PC-3 (cell line): ENCODE data around the gene SPSB1. TPM values are rescaled to one million over a fixed set of nuclear protein-coding genes. Genes with fewer than 3 reads are reported as not detected.

ENCODE experiments used
- ATAC-seq: fragments of 200-7000 bp; cut with Tn5 transposase; 2 replicates; pipeline ENCODE4 v1.9.1; 2020; ENCODE audit warnings: mild to moderate bottlenecking, moderate library complexity
- BruUV-seq: library from RNA; stranded (reverse); fragments of 400-500 nt; replicated peaks from 2 replicates; lab custom pipeline; 2021; lab: Mats Ljungman, UMichigan
- CTCF ChIA-PET: fragments of 300-600 bp; sonication (Branson Sonifier 250); formaldehyde crosslinking; loops from one replicate; lab custom pipeline; 2022; ENCODE audit warnings: antibody characterized with exemption; lab: Charles Lee
- POLR2A ChIA-PET: fragments of 300-600 bp; sonication (Branson Sonifier 250); formaldehyde crosslinking; loops from one replicate; lab custom pipeline; 2022; ENCODE audit warnings: antibody characterized with exemption; ENCODE audit not compliant: unreplicated experiment; lab: Charles Lee
- DNase-seq: peaks from one replicate; pipeline ENCODE4 v3.0.0-alpha.2; 2015
- H2AFZ ChIP-seq: fragments of 300-600 bp; sonication (generic); 2 replicates; pipeline ENCODE4 v1.6.0; 2016; ENCODE audit warnings: antibody characterized with exemption, low read length
- H3F3A ChIP-seq: fragments of 300-600 bp; sonication (generic); one replicate; pipeline ENCODE4 v1.6.0; 2017; ENCODE audit warnings: antibody characterized with exemption, low read length, control low read depth, mild to moderate bottlenecking; ENCODE audit not compliant: unreplicated experiment
- H3K27ac ChIP-seq: fragments of 300-600 bp; sonication (generic); 2 replicates; pipeline ENCODE4 v1.5.1; 2016; ENCODE audit warnings: mild to moderate bottlenecking, low read length
- H3K27me3 ChIP-seq: fragments of 300-600 bp; sonication (generic); 2 replicates; pipeline ENCODE4 v1.6.1; 2016; ENCODE audit warnings: low read length, mixed read lengths
- H3K36me3 ChIP-seq: fragments of 300-600 bp; sonication (generic); 2 replicates; pipeline ENCODE4 v1.6.1; 2016; ENCODE audit warnings: low read depth, mixed run types, low read length, mixed read lengths
- H3K4me1 ChIP-seq: fragments of 300-600 bp; sonication (generic); 2 replicates; pipeline ENCODE4 v1.5.1; 2016; ENCODE audit warnings: low read length; ENCODE audit not compliant: insufficient read depth
- H3K4me2 ChIP-seq: fragments of 300-600 bp; sonication (generic); 2 replicates; pipeline ENCODE4 v1.6.0; 2016; ENCODE audit warnings: low read length
- H3K4me3 ChIP-seq: fragments of 300-600 bp; sonication (generic); 2 replicates; pipeline ENCODE4 v1.5.1; 2016; ENCODE audit warnings: mild to moderate bottlenecking, low read length, mixed read lengths
- H3K79me2 ChIP-seq: fragments of 300-600 bp; sonication (generic); 2 replicates; pipeline ENCODE4 v1.6.1; 2017; ENCODE audit warnings: low read length, mixed read lengths
- H3K9ac ChIP-seq: fragments of 300-600 bp; sonication (generic); 2 replicates; pipeline ENCODE4 v1.6.0; 2016; ENCODE audit warnings: mild to moderate bottlenecking, low read length
- H3K9me2 ChIP-seq: fragments of 300-600 bp; sonication (generic); replicated peaks from 2 replicates; pipeline ENCODE4 v1.6.1; 2016; ENCODE audit warnings: mixed run types, low read length, mixed read lengths
- H3K9me3 ChIP-seq: fragments of 300-600 bp; sonication (generic); 2 replicates; pipeline ENCODE4 v1.6.1; 2016; ENCODE audit warnings: low read length, mixed read lengths
- H4K20me1 ChIP-seq: fragments of 300-600 bp; sonication (generic); 2 replicates; pipeline ENCODE4 v1.6.1; 2016; ENCODE audit warnings: low read length, mixed read lengths
- CTCF ChIP-seq: fragments of 300-600 bp; sonication (generic); conservative IDR thresholded peaks from 2 replicates; pipeline ENCODE4 v1.5.1; 2017; ENCODE audit warnings: antibody characterized with exemption, low read depth, mild to moderate bottlenecking, low read length
- EZH2 ChIP-seq: fragments of 300-600 bp; sonication (generic); IDR thresholded peaks from one replicate; pipeline ENCODE4 v1.6.1; 2017; ENCODE audit warnings: antibody characterized with exemption, mild to moderate bottlenecking, low read length; ENCODE audit not compliant: unreplicated experiment
- EZH2phosphoT487 ChIP-seq: fragments of 300-600 bp; sonication (generic); IDR thresholded peaks from 2 replicates; pipeline ENCODE4 v1.6.1; 2018; ENCODE audit warnings: mild to moderate bottlenecking, antibody characterized with exemption, low read length, borderline replicate concordance
- intact Hi-C: fragments of 100-400 bp; cut with micrococcal nuclease; formaldehyde crosslinking; loops from 2 replicates; pipeline ENCODE4 v1.9.0; 2023
- total RNA-seq: library from RNA; depleted of rRNA; stranded (reverse); fragments of >200 nt; gene quantifications from 2 replicates; pipeline ENCODE4 v1.2.3, GENCODE V29; 2014

SPSB1 gene
- total RNA-seq, 1 experiment from 2014 or later, result 18.1 TPM

DNA sequence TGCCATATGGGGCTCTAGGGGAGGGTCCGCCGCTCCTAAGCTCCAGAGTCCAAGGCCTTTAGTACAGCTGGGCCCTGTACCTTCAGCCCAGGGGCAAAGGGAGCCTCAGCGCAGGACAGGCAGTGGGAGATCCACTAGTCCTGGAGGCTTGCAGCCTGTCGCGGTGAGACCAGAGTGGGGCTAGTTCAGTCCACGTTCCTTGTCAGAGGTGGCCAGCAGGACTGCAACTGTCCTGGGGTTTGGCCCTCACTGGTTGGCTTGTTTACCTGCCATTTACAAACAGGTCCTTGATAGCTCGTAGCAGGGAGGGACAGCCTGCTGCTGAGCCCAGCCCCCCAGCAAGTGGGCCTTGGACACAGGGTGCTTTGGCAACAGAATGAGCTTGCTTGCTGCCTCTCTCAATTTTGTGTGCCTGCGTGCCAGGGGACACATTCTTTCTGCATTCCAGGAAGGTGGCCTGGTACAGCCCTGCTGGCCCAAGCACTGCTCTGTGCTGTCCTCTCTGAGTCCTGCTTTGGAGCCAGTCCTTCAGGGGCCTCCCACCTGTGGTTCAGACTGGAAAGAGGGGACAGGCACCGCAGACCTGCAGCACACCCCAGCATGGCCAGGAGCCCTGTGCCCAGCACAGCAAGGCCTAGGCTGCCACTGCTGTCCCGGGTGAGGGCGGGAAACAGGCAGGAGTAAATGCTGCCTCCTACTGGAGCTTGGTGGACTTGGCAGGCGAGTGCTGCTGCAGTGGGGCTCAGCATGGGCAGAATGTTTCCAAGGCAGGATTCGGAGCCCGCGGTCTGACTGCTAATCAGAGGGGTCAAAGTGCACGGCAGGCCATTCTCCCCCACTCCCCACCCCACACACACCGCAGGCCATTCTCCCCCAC, 42.9 kb upstream of the SPSB1 start:
- no peaks in the 10 kb centered on the region for H4K20me1 ChIP-seq
- H3K27me3 ChIP-seq, result no peaks in the 10 kb centered on the region
- no peaks in the 10 kb centered on the region for H3K79me2 ChIP-seq
- DNase-seq (peak; percentile 43), ATAC-seq (peak; percentile 54; the same call in 1 of the 2 replicates)
- ChIA-PET CTCF (interaction anchor here (0.5 to 0.7 kb wide), 2 partner anchors 121 to 279 kb away, joined by 3 to 10 read pairs; no protein-coding TSS in a partner anchor), POLR2A (no interaction called here)
- intact Hi-C loops, result no loop called here
- no TSS peak for BruUV-seq
- H3K4me1 ChIP-seq, result no peaks in the 10 kb centered on the region
- no peak overlapping the region for H3K4me3 ChIP-seq
- H2AFZ ChIP-seq, result no peak overlapping the region
- no peak overlapping the region for H3K27ac ChIP-seq
- no peaks in the 10 kb centered on the region for H3F3A ChIP-seq
- H3K9me3 ChIP-seq, result no peaks in the 10 kb centered on the region
- H3K36me3 ChIP-seq, result no peaks in the 10 kb centered on the region
- H3K9me2 ChIP-seq, result no peaks in the 10 kb centered on the region
- TF ChIP-seq CTCF (peak; percentile 60), EZH2 (no peak)
- no peak overlapping the region for H3K9ac ChIP-seq
- H3K4me2 ChIP-seq, result no peak overlapping the region

- Histone ChIP-seq H3K4me3 (no peak overlapping the region), H2AFZ (no peak overlapping the region), H4K20me1 (no peaks in the 10 kb centered on the region), H3K27me3 (no peaks in the 10 kb centered on the region), H3K9me3 (no peaks in the 10 kb centered on the region), H3K27ac (no peak overlapping the region), H3K79me2 (no peaks in the 10 kb centered on the region), H3K9ac (no peak overlapping the region), H3K36me3 (no peaks in the 10 kb centered on the region), H3F3A (no peaks in the 10 kb centered on the region), H3K4me2 (no peak overlapping the region), H3K9me2 (no peaks in the 10 kb centered on the region), H3K4me1 (no peaks in the 10 kb centered on the region)
- CTCF ChIA-PET, result interaction anchor here (0.7 kb wide), 1 partner anchor 122 kb away, joined by 3 read pairs; no protein-coding TSS in a partner anchor
- no peak for ATAC-seq
- TF ChIP-seq EZH2, result no peak
- no peak for TF ChIP-seq CTCF
- TF ChIP-seq EZH2phosphoT487, result no peak
- BruUV-seq, result no TSS peak
- DNase-seq, result no peak
- POLR2A ChIA-PET, result no interaction called here
- intact Hi-C loops, result no loop called here
These were observed 42.0 kb upstream of the SPSB1 start for GRCh38 chr1:9250411-9251381.
